Muscle of leg (tissue), 11 donors: ENCODE results near the gene RGS9. TPM values are rescaled to one million over a fixed set of nuclear protein-coding genes. Genes with fewer than 3 reads are reported as not detected.

Experiments used
- DNase-seq: peaks from one replicate; pipeline ENCODE4 v3.0.0; 2013
- H3K27ac ChIP-seq: one replicate; pipeline ENCODE4 v1.5.1; 2013; ENCODE audit warnings: mild to moderate bottlenecking, low read length, control low read depth
- H3K27me3 ChIP-seq: one replicate; pipeline ENCODE4 v1.6.1; 2013; ENCODE audit warnings: low read length; ENCODE audit not compliant: control insufficient read depth, insufficient read depth
- H3K36me3 ChIP-seq: one replicate; pipeline ENCODE4 v1.6.1; 2013; ENCODE audit warnings: low read length; ENCODE audit not compliant: control insufficient read depth, insufficient read depth
- H3K4me1 ChIP-seq: one replicate; pipeline ENCODE4 v1.6.1; 2013; ENCODE audit warnings: low read length; ENCODE audit not compliant: control insufficient read depth, insufficient read depth
- H3K4me3 ChIP-seq: one replicate; pipeline ENCODE4 v1.5.1; 2013; ENCODE audit warnings: low read length, control low read depth
- H3K9me3 ChIP-seq: replicated peaks from 2 replicates; pipeline ENCODE4 v1.6.1; 2013; ENCODE audit warnings: low read depth, low read length; ENCODE audit not compliant: control insufficient read depth
- WGBS: methylation state at CpG from one replicate; pipeline ENCODE4 v1.1.5; 2013; ENCODE audit warnings: missing lambda C conversion rate; ENCODE audit not compliant: insufficient coverage; 5-methylcytosine and 5-hydroxymethylcytosine counted together
- polyA plus RNA-seq, 8 donors: library from polyadenylated mRNA; unstranded; fragments of 120-200 nt; gene quantifications; one replicate each; pipeline versions ENCODE4 v1.2.1 to v1.2.3, GENCODE V29; 2013; ENCODE audit warnings: inconsistent platforms in 1 of 8, low replicate concordance in 1 of 8; ENCODE audit not compliant: insufficient read length in 8 of 8, insufficient read depth in 1 of 8
- total RNA-seq: library from RNA; stranded (reverse); fragments of 120-200 nt; gene quantifications from one replicate; pipeline ENCODE4 v1.2.4, GENCODE V29; 2013

Gene RGS9
- total and polyA plus RNA-seq, 9 donors = 2.5 to 4.2 (median 3.4) TPM

GRCh38 chr17:65099941-65100315, 37.2 kb upstream of the RGS9 start:
- 38% methylated on average over 1 of the region's 5 CpGs for WGBS
- Histone ChIP-seq H3K27me3 (no peaks in the 10 kb centered on the region), H3K4me3 (no peak overlapping the region), H3K4me1 (peaks cover 14% of the 10 kb centered on the region), H3K36me3 (no peaks in the 10 kb centered on the region), H3K27ac (no peak overlapping the region), H3K9me3 (no peaks in the 10 kb centered on the region)
- DNase-seq = no peak

DNA sequence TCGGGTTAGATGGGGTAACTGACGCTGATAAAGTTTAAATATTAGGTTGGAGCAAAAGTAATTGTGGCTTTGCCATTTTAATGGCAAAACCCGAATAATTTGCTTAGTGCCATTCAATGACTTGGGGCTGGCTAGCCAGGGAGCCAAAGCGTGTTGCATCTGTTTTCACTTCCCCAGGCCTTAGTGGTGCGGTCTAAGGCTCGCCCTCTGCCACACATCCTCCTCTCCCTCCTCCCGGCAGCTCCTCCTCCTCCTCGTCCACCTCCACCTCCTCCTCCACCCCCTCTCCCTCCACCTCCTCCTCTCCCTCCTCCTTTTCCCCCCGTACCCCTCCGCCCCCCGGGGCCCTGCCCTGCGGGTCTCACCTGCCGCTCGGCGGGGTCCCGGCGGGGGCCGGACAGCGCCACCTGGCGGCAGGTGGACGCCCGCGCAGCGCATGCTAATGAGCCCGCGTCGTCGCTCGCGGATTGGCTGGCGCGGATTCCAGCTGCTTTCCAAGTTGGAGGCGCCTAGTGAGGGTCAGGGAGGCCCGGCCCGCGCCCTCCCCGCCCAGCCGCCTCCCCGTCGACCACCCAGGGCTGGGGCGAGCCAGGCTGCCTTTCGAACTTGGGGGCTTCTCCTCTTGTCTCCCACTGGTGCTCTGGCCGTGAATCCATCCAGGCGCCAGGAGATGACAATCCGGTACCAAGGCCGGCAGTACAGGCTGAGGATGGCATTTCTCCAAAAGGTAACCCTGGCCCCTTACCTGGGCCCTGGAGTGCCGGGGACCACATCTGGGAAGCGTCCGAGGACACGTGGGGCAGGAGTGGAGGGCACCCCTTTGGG, 36.6 kb upstream of the RGS9 start:
- peak overlapping the region; percentile 54 for H3K4me3 ChIP-seq
- H3K36me3 ChIP-seq = no peaks in the 10 kb centered on the region
- H3K27ac ChIP-seq = no peak overlapping the region
- H3K4me1 ChIP-seq = peaks cover 14% of the 10 kb centered on the region
- under 1% methylated on average over 43 of the region's 50 CpGs for WGBS
- no peaks in the 10 kb centered on the region for H3K9me3 ChIP-seq
- DNase-seq = peak; percentile 91
- no peaks in the 10 kb centered on the region for H3K27me3 ChIP-seq

DNA sequence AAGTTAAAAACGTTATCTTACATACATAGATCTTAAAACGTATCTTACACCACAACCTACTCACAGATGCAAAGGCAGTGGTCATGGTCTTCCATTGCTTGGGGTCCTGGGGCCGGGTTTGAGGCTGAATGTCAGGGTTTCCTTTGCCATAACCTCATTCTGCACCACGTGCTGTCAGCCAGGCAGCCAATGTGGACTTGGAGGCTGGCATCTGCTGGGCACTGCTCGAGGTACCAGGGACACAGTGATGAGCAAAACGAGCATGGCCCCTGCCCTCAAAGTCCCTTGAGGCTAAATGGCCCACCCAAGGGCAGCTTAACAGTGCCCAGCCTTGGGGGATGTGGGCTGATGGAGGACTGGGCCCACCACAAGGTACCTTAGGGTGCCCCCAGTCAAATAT, 35.8 kb upstream of the RGS9 start:
- no peak for DNase-seq
- Histone ChIP-seq H3K9me3 (no peaks in the 10 kb centered on the region), H3K36me3 (no peaks in the 10 kb centered on the region), H3K4me1 (peaks cover 20% of the 10 kb centered on the region), H3K4me3 (no peak overlapping the region), H3K27ac (no peak overlapping the region), H3K27me3 (no peaks in the 10 kb centered on the region)
- WGBS = 62% methylated on average over 5 of the region's 6 CpGs

GRCh38 chr17:65102235-65102634, 34.9 kb upstream of the RGS9 start:
- H3K27me3 ChIP-seq = no peaks in the 10 kb centered on the region
- no peaks in the 10 kb centered on the region for H3K9me3 ChIP-seq
- H3K36me3 ChIP-seq = no peaks in the 10 kb centered on the region
- H3K27ac ChIP-seq = no peak overlapping the region
- DNase-seq = no peak
- 92% methylated on average over 1 of the region's 5 CpGs for WGBS
- no peak overlapping the region for H3K4me3 ChIP-seq
- peaks cover 26% of the 10 kb centered on the region for H3K4me1 ChIP-seq

DNA sequence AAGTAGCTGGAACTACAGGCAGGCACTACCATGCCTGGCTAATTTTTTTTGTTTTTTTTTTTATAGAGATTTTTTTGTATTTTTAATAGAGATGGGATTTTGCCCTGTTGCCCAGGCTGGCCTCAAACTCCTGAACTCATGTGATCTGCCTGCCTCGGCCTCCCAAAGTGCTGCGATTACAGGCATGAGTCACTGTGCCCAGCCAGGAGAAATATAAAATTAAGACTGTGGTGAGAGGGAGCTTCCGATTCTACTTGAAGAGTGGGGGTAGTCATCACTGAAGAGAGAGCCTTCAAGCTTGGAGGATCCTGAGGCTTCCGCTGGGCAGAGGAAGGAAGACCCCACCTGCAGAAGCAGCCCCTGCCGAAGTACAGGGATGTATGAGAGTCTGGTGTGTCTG, 34.4 kb upstream of the RGS9 start:
- Histone ChIP-seq H3K9me3 (no peaks in the 10 kb centered on the region), H3K27me3 (no peaks in the 10 kb centered on the region), H3K4me3 (no peak overlapping the region), H3K27ac (no peak overlapping the region), H3K36me3 (no peaks in the 10 kb centered on the region), H3K4me1 (peaks cover 28% of the 10 kb centered on the region)
- no peak for DNase-seq
- 67% methylated on average over 5 of the region's 5 CpGs for whole genome bisulfite sequencing

DNA sequence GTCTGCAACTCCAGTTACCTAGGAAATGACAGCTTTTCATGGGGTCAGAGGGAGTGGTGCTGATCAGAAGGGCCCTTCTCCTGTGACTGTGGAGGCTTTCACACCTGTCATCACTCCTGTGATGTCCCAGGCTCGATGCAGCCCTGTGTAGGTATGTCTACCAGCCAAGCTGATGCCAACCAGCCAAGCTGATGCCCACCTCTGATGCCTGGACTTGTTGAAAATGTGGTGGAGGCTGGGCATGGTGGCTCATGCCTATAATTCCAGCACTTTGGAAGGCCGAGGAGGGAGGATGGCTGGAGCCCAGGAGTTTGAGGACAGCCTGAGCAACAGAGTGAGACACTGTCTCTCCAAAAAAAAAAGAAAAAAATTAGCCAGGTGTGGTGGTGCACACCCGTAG, 33.7 kb upstream of the RGS9 start:
- DNase-seq = no peak
- H3K9me3 ChIP-seq = no peaks in the 10 kb centered on the region
- peaks cover 28% of the 10 kb centered on the region for H3K4me1 ChIP-seq
- no peaks in the 10 kb centered on the region for H3K27me3 ChIP-seq
- no peak overlapping the region for H3K27ac ChIP-seq
- H3K36me3 ChIP-seq = no peaks in the 10 kb centered on the region
- H3K4me3 ChIP-seq = no peak overlapping the region
- WGBS = 92% methylated on average over 2 of the region's 3 CpGs

DNA sequence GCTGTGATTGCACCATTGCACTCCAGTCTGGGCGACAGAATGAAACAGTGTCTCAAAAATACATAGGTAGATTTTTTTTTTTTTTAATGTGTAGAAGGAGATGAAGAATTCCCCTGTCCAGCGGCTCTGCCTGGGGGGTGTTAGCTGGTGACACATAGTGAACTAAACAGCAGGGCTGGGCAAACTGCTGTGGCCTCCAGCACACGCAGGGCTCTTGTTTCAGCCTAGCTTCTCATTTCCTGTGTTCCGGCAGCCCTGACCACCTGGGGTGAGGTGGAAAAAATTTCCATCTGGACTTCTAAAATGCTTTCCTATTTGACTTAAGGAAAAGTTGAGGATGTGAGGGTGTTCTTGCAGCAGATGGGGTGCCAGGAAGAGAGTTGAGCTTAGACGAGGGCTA, 33.3 kb upstream of the RGS9 start:
- Histone ChIP-seq H3K27ac (no peak overlapping the region), H3K36me3 (no peaks in the 10 kb centered on the region), H3K4me1 (peaks cover 28% of the 10 kb centered on the region), H3K9me3 (no peaks in the 10 kb centered on the region), H3K4me3 (no peak overlapping the region), H3K27me3 (no peaks in the 10 kb centered on the region)
- DNase-seq = no peak
- WGBS = 74% methylated on average over 2 of the region's 5 CpGs

DNA sequence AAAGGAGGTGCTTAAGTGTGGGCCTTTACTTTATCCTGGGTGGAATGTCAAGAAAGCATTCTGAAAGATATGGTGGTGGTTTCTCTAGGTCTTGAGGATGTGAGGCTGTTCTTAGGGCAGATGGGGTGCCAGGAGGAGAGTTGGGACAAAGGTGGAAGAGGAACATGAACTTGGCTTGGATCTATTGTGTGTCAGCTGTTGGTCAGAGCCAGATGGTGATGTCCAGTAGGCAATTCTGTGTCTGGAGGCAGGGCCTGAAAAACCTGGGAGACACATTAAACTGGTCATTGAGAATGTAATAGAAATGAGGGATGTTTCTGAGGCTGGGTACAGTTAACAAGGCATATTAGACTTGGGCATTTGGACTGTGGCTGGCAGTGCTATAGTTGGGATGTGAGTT, 32.6 kb upstream of the RGS9 start:
- Histone ChIP-seq H3K9me3 (peaks cover 2% of the 10 kb centered on the region), H3K27ac (no peak overlapping the region), H3K36me3 (no peaks in the 10 kb centered on the region), H3K4me1 (peaks cover 28% of the 10 kb centered on the region), H3K27me3 (no peaks in the 10 kb centered on the region), H3K4me3 (no peak overlapping the region)
- no peak for DNase-seq

GRCh38 chr17:65104973-65105372, 32.2 kb upstream of the RGS9 start:
- H3K27me3 ChIP-seq = no peaks in the 10 kb centered on the region
- no peak for DNase-seq
- no CpG with 5 or more reads among the region's 6 CpGs for WGBS
- peaks cover 26% of the 10 kb centered on the region for H3K4me1 ChIP-seq
- no peak overlapping the region for H3K27ac ChIP-seq
- no peaks in the 10 kb centered on the region for H3K36me3 ChIP-seq
- H3K4me3 ChIP-seq = no peak overlapping the region
- H3K9me3 ChIP-seq = peaks cover 2% of the 10 kb centered on the region

DNA sequence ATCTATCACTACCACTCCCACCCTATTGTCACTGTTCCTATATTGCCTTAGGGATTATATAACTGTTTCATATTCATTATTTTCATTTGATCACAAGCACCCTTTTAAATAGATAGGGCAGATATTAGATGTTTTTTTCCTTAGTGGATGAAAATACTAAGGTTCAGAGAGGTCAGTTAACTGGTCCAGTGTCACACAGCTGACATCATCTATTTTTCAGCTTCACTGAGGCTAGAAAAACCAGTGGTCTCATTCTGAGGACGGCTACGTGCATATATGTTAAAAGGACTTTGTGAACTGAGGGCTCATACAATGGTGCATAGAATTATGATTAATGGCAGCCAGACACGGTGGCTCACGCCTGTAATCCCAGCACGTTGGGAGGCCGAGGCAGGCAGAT, 29.0 kb upstream of the RGS9 start:
- H3K4me1 ChIP-seq = peaks cover 14% of the 10 kb centered on the region
- no peak overlapping the region for H3K27ac ChIP-seq
- peaks cover 2% of the 10 kb centered on the region for H3K9me3 ChIP-seq
- no CpG with 5 or more reads among the region's 6 CpGs for WGBS
- H3K4me3 ChIP-seq = no peak overlapping the region
- no peaks in the 10 kb centered on the region for H3K27me3 ChIP-seq
- no peak for DNase-seq
- peaks cover 2% of the 10 kb centered on the region for H3K36me3 ChIP-seq

GRCh38 chr17:65109543-65109942, 27.6 kb upstream of the RGS9 start:
- no peak overlapping the region for H3K27ac ChIP-seq
- H3K4me1 ChIP-seq = peaks cover 14% of the 10 kb centered on the region
- DNase-seq = no peak
- H3K36me3 ChIP-seq = peaks cover 2% of the 10 kb centered on the region
- no peak overlapping the region for H3K4me3 ChIP-seq
- WGBS = 36% methylated on average over 2 of the region's 6 CpGs
- peaks cover 2% of the 10 kb centered on the region for H3K9me3 ChIP-seq
- no peaks in the 10 kb centered on the region for H3K27me3 ChIP-seq
